K562 (cell line): ENCODE measurements around the gene ZDHHC12. TPM values are rescaled to one million over a fixed set of nuclear protein-coding genes. Genes with fewer than 3 reads are reported as not detected.

Experiments used
- ATF6 ChIP-seq: sonication (generic); formaldehyde crosslinking; IDR thresholded peaks from 2 replicates; pipeline ENCODE4 v1.4.0; 2020; ENCODE audit warnings: mild to moderate bottlenecking, missing genetic modification reagents
- GTF2F1 ChIP-seq: IDR thresholded peaks from 2 replicates; pipeline ENCODE4 v1.6.1; 2011; ENCODE audit warnings: low read depth, low read length, improper control_type of control experiment
- MLX ChIP-seq, 2 experiments: fragments of 450-650 bp in 1 of 2; sonication (generic) in 1 of 2; formaldehyde crosslinking; conservative IDR thresholded peaks; 2 replicates each; pipeline versions ENCODE4 v1.4.0 to v1.8.1; 2020 to 2022; ENCODE audit warnings: mild to moderate bottlenecking in 1 of 2, missing genetic modification reagents in 1 of 2
- MYC ChIP-seq, 2 experiments: fragments of 250-450 bp in 1 of 2; sonication (Bioruptor Pico) in 1 of 2; IDR thresholded peaks; 2 replicates each; pipeline versions ENCODE4 v1.5.1 to v1.6.1; 2012 to 2021; ENCODE audit warnings: low read depth in 2 of 2, borderline replicate concordance in 1 of 2, improper control_type of control experiment in 1 of 2, low read length in 1 of 2, mild to moderate bottlenecking in 1 of 2, moderate library complexity in 1 of 2
- NR4A1 ChIP-seq, 2 experiments: fragments of 250-450 bp in 1 of 2; fragments of 450-650 bp in 1 of 2; sonication (Bioruptor Pico) in 1 of 2; IDR thresholded peaks; 2 replicates each; pipeline versions ENCODE4 v1.4.0 to v1.6.1; 2016 to 2020; ENCODE audit warnings: mild to moderate bottlenecking in 2 of 2, missing compliant biosample characterization in 1 of 2, missing genetic modification characterization in 1 of 2, moderate library complexity in 1 of 2
- PHF20 ChIP-seq: fragments of 450-650 bp; IDR thresholded peaks from 2 replicates; pipeline ENCODE4 v1.6.1; 2018; ENCODE audit not compliant: partially characterized antibody
- SREBF2 ChIP-seq: sonication (generic); formaldehyde crosslinking; IDR thresholded peaks from 2 replicates; pipeline ENCODE4 v1.4.0; 2020; ENCODE audit warnings: mild to moderate bottlenecking, missing genetic modification reagents
- TSC22D4 ChIP-seq: fragments of 450-650 bp; IDR thresholded peaks from 2 replicates; pipeline ENCODE4 v1.6.1; 2016; ENCODE audit warnings: missing genetic modification characterization, missing biosample characterization, control low read depth
- ZBTB49 ChIP-seq: sonication (generic); formaldehyde crosslinking; IDR thresholded peaks from 2 replicates; pipeline ENCODE4 v1.8.0; 2022; ENCODE audit warnings: missing genetic modification reagents, mild to moderate bottlenecking, borderline replicate concordance
- ZFP30 ChIP-seq: fragments of 250-450 bp; sonication (Bioruptor Pico); IDR thresholded peaks from 2 replicates; pipeline ENCODE4 v1.8.0; 2022; ENCODE audit warnings: moderate library complexity, mild to moderate bottlenecking, inconsistent platforms, borderline replicate concordance
- ZNF23 ChIP-seq: fragments of 250-450 bp; sonication (Bioruptor Pico); IDR thresholded peaks from 2 replicates; pipeline ENCODE4 v1.4.0; 2020; ENCODE audit warnings: mild to moderate bottlenecking
- ZNF239 ChIP-seq: fragments of 250-450 bp; sonication (Bioruptor Pico); IDR thresholded peaks from 2 replicates; pipeline ENCODE4 v1.4.0; 2020; ENCODE audit warnings: mild to moderate bottlenecking
- polyA plus RNA-seq, 8 experiments: library from polyadenylated mRNA; depleted of rRNA in 4 of 8; stranded (reverse) in 5 of 8; unstranded in 3 of 8; fragments of >200 nt; fragmentation: Nextera tagmentation in 2 of 8; fragmentation: Illumina TruSeq in 1 of 8; extraction: Ambion mirVana in 2 of 8; extraction: Trizol in 1 of 8; gene quantifications; 2 replicates each; pipeline versions ENCODE4 v1.2.1 to v1.2.3, GENCODE V29; 2011 to 2014; ENCODE audit warnings: inconsistent platforms in 1 of 8, missing spikeins in 1 of 8
- total RNA-seq, 7 experiments: library from RNA; depleted of rRNA in 6 of 7; stranded (reverse); fragments of >200 nt in 6 of 7; fragmentation: Illumina TruSeq in 2 of 7; extraction: Trizol in 2 of 7; gene quantifications; 2 replicates each; pipeline versions ENCODE4 v1.2.1 to v1.2.3, GENCODE V29; 2011 to 2021; ENCODE audit warnings: low replicate concordance in 1 of 7
- TF ChIP-seq, protein P1 (sequence below): IDR thresholded peaks from 2 replicates; pipeline ENCODE4 v1.6.1; 2016; ENCODE audit warnings: missing genetic modification characterization, missing compliant biosample characterization
- TF ChIP-seq, protein P2 (sequence below): sonication (generic); formaldehyde crosslinking; IDR thresholded peaks from 2 replicates; pipeline ENCODE4 v1.9.0; 2022; ENCODE audit warnings: mild to moderate bottlenecking, missing genetic modification reagents

ZDHHC12 gene
- total and polyA plus RNA-seq, 9 of the 15 experiments (the other 6 are each of a cell fraction or from before 2014, with no cell fraction given): 0.21 to 38.0 (median 13.8) TPM

- TF ChIP-seq GTF2F1 (no peak), MLX (CRISPR knock-in tag; conservative IDR thresholded peaks at IDR 0.05) (peak in 1 of 2 experiments; percentile 58; a peak in 1 of 4 replicates), ZNF239 (CRISPR knock-in tag) (peak; percentile 77), MYC (IDR thresholded peaks at IDR 0.05; ENCODE audit: low read depth, low read length) (peak; percentile 88), MYC (CRISPR knock-in tag; IDR thresholded peaks at IDR 0.05; ENCODE audit: borderline replicate concordance, low read depth) (no peak; the same call in 1 of the 2 replicates), ZFP30 (CRISPR knock-in tag) (no peak), ZNF23 (CRISPR knock-in tag) (0 out of 2 replicates have a peak, but pooled peaks have one; percentile 36), SREBF2 (CRISPR knock-in tag) (peak; percentile 91; the same call in 1 of the 2 replicates), PHF20 (peak; percentile 54), ATF6 (CRISPR knock-in tag) (peak; percentile 90; the same call in 1 of the 2 replicates), ZBTB49 (CRISPR knock-in tag) (no peak), TSC22D4 (tag) (no peak), NR4A1 (CRISPR knock-in tag; IDR thresholded peaks at IDR 0.05) (peak; percentile 99), NR4A1 (tag; IDR thresholded peaks at IDR 0.05) (peak; percentile 88)
- TF ChIP-seq, protein P1, sequence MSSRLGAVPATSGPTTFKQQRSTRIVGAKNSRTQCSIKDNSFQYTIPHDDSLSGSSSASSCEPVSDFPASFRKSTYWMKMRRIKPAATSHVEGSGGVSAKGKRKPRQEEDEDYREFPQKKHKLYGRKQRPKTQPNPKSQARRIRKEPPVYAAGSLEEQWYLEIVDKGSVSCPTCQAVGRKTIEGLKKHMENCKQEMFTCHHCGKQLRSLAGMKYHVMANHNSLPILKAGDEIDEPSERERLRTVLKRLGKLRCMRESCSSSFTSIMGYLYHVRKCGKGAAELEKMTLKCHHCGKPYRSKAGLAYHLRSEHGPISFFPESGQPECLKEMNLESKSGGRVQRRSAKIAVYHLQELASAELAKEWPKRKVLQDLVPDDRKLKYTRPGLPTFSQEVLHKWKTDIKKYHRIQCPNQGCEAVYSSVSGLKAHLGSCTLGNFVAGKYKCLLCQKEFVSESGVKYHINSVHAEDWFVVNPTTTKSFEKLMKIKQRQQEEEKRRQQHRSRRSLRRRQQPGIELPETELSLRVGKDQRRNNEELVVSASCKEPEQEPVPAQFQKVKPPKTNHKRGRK (tag): no peak
- TF ChIP-seq, protein P2, sequence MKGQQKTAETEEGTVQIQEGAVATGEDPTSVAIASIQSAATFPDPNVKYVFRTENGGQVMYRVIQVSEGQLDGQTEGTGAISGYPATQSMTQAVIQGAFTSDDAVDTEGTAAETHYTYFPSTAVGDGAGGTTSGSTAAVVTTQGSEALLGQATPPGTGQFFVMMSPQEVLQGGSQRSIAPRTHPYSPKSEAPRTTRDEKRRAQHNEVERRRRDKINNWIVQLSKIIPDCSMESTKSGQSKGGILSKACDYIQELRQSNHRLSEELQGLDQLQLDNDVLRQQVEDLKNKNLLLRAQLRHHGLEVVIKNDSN (CRISPR knock-in tag): peak; percentile 86
These were observed 35.2 kb downstream of the ZDHHC12 start, which contains the start of gene SET (continued) for GRCh38 chr9:128688501-128689292.
